Vagina (tissue), 2 donors: ENCODE measurements around the gene ZBTB20.

Experiments
- CTCF ChIP-seq, 3 experiments: fragments of 450-650 bp in 2 of 3; fragments of 200-600 bp in 1 of 3; sonication (generic) in 1 of 3; IDR thresholded peaks; one replicate each; pipeline ENCODE4 v1.5.1; 2017 to 2019; ENCODE audit warnings: antibody characterized with exemption in 3 of 3, mild to moderate bottlenecking in 2 of 3, moderate library complexity in 2 of 3
- POLR2A ChIP-seq, 2 donors: fragments of 450-650 bp; IDR thresholded peaks; one replicate each; pipeline ENCODE4 v1.6.1; 2017; ENCODE audit warnings: antibody characterized with exemption in 2 of 2, mild to moderate bottlenecking in 2 of 2, moderate library complexity in 2 of 2
- POLR2AphosphoS5 ChIP-seq, 2 donors: sonication (generic); formaldehyde crosslinking; IDR thresholded peaks; one replicate each; pipeline ENCODE4 v1.9.0; 2017; ENCODE audit warnings: antibody characterized with exemption in 2 of 2, mild to moderate bottlenecking in 2 of 2, low read depth in 1 of 2; ENCODE audit not compliant: insufficient read depth in 1 of 2

GRCh38 chr3:114671741-114672510 lies 475.2 kb downstream of the ZBTB20 start:
- TF ChIP-seq CTCF (IDR thresholded peaks at IDR 0.05) (no peak), POLR2A (IDR thresholded peaks at IDR 0.05) (no peak), POLR2AphosphoS5 (IDR thresholded peaks at IDR 0.05; ENCODE audit: insufficient read depth in 1 of 2, low read depth in 1 of 2) (no peak)
